Activated CD4-positive, alpha-beta T cell treated with anti-CD3 and anti-CD28 coated beads, Interleukin-2, Interleukin-4, amounts not matched to agents 100 ng/mL and 50 ng/mL, durations not matched to agents 16 hours and 8 hours (primary cell): ENCODE measurements around the gene SAMD1.

ENCODE experiments used
- DNase-seq: peaks from one replicate; pipeline ENCODE4 v3.0.0-alpha.2; 2020; ENCODE audit warnings: low spot score

SAMD1 gene

DNA sequence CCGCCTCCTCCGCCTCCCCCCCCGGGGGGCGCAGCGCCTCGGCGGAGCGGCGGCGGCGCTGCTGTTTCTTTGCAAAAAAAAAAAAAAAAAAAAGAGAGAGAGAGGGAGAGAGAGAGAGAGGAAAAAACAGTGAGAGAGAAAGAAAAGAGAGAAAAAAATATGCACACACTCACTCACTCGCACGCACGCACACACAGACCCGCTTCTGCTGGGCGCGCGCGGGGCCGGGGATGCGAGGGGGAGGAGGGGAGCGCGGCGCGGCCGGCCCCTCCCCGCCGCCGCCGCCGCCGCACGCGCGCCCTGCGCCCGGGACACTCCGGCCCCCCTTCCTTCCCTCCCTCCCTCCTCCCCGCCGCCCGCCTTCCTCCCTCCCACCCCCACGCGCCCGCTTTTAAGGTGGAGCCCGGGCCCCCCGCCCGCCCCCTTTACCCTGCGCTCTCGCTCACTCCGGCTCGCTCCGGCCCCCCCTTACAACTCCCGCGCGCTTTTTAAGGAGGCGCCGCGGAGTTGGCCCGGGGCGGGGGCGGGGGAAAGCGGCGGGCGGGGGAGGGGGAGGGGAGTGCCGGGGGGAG, at the start of gene SAMD1:
TSS of gene SAMD1 (minus strand) at position 243 of the 572 bp plus-strand sequence.
- DNase-seq: peak; percentile 74

DNA sequence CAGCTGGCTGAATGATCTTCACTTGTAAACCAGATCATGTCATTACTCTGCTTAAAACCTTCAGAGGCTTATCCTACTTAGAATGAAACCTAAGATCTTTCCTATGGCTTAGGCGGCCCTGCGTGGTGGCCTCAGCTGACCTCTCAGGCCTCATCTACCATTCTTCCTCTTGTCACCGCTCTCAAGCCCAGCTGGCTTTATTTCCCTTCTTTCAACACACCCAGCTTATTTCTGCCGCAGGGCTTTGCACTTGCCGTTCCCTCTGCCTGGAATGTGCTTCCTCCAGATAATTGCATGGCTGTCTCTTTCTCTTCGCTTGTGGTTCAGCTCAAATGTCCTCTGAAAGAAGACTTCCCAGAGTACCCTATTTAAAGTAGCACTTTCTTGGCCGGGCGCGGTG, 49.4 kb upstream of the SAMD1 start:
- DNase-seq: no peak

DNA sequence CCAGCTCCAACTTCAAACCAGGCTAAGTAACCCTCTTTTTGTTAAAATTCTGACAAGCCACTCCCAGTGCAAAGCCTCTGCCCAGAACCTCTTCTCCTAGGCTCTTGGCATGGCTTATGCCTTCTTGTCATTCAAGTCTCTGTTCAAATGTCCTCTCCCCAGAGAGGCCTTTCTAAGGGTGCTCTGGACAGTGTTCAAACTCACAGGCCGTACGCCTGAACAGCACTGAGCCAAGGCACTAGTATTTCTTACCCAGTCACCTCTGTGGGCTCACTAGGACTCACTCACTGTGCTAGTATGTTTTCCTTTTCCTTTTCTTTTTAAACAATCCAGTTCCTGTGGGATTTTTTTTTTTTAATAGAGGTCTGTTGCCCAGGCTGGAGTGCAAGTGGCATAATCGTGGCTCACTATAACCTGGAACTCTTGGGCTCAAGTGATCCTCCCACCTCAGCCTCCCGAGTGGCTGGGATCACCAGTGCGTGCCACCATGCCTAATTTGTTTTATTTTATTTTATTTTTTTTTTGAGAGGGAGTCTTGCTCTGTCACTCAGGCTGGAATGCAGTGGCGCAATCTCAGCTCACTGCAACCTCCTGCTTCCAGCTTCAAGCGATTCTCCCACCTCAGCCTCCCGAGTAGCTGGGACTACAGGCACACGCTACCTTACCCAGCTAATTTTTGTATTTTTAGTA, 48.2 kb upstream of the SAMD1 start:
- no peak for DNase-seq

DNA sequence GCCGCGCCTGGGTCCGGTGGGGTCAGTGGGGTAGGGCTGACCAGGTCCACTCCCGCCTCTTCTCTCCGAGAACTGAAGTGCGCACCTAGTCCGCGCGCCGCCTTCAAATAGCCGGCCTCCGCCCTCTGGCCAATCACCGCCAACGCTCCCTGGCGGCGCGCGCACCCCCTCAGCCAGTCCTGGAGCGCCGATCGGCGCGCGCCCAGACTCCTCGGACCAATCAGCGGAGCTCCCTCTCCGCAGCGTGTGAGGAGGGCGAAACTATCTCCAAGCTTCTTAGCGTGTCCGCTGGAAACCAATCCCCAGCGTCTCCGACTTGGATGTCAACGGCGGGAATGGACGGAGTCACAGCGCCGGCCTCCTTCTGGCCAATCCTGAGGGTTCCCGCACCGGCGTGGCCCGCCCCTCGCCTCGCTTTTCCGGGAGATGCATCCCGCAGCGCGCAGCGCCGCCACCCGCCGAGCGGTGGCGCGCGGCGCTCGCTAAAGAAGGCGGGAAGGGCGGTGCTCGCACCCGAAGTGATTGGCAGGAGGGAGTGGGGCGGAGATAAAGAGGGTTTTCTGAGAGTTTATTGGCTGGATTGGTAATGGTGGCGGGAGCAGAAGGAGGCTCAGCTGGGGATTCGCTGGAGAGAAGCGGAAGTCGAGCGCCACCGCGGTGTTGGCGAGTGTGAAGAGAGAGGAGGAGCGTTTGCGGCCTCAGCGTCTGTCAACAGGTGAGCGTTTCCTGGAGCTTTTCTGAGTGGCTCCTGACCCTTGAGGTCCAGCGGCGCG, 46.1 kb upstream of the SAMD1 start, which contains the start of gene ASF1B:
TSS of gene ASF1B (minus strand) at position 81 of the 773 bp plus-strand sequence. CDS start 133 bp downstream, outside the sequence.
- DNase-seq: peak; percentile 99

DNA sequence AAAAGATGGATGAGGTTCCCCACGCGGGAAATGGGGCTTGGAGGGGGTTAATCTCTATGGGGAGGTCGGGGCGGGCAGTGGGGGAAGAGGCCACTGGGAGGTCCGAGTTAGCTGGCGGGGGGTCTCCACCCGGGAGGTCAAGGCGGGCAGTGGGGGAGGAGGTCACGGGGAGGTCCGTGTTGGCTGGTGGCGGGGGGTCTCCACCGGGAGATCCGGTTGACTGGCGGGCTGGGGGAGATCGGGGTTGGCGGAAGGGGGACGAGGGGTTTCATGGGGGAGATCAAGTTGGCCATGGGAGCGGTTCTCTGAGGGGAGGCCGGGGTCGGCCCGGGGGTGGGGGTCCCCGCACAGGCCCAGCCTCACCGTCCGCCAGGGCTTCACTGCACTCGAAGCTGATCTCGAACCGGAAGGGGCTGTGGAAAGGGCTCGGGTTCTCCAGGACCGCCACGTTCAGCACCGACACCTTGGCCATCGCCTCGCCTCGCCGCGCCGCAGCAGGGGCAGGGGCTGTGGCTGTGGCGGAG, 45.5 kb upstream of the SAMD1 start:
- no peak for DNase-seq

DNA sequence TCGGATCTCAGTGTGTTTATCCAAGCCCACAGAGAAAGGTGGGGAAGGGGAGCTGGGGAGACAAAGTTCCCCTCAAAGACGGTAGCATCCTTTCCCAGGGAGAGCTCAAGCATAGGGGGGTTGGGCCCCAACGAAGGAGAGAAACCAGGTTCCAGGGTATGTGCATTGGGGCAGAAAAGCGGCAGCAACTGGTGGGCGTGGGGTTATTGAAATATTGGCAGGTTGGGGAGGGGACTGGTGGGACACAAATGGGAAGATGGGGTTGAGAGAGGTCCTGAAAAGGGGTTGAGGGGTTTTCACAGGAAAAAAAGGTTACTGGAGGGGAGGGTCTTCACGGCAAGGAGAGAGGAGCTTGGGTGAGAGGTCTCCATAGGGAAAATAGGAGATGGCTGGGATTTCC, 44.8 kb upstream of the SAMD1 start:
- no peak for DNase-seq

DNA sequence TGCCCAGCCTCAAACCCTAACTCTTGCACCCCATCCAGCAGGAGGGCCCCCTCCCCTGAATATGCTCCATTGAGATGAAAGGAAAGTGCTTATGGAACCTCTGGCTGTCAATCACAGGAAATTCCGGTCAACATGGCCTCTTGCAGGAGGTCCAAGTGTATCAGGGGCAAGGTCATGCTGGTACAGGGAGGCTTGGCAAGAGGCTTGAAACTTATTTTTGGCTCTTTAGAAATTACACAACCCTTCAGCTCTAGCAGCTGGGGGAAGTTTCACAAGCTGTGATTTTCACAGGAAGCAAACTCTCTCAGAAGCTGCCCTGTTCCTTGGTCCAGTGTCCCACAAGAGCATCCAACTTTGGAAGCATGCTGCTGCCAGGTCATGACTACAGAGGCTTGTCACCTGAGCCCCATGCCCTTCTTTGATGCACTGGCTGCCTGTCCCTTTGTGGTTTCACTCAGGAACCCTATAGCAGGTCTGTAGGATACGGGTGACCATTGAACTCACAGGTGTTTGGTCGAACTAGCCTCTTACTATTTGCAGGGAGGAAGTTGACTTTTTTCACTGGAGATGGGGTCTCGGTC, 37.5 kb upstream of the SAMD1 start:
- no peak for DNase-seq

DNA sequence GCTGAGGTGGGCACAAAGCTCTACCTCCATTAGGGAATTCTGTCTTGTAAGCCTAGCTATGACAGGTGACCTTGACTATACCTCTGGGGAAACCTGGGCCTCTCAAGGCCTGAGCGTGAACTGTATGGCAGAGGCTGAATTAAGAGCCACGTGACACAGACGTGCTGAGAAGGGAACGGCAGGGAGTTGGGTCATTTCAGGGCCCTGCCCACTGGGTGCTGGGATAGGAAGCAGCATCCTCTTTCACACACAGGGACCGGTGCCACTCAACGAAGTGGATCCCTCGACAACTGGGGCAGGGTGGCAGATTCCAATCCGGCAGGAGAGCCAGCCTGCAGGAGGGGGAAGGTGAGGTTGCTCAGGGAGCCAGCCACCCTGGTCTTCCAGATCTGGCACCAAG, 36.6 kb upstream of the SAMD1 start:
- DNase-seq: no peak

DNA sequence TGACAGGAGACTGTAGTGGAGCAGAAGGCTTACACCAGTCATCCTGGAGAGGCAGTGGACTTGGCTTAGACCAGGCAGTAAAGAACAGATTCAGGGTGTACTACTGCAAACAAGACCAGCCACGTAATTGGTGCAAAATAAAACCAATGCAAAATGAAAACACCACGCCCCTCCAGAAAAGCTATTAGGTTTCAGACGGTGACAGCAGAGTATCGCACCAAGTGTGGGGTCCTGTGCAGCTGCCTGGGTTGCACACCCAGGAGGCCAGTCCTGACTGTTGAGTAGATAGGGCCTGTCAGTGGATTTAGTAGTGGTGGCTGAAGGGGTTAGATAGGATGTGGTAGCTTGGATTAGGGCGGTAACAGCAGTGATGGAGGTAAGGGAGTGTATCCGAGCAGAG, 32.4 kb upstream of the SAMD1 start:
- no peak for DNase-seq

DNA sequence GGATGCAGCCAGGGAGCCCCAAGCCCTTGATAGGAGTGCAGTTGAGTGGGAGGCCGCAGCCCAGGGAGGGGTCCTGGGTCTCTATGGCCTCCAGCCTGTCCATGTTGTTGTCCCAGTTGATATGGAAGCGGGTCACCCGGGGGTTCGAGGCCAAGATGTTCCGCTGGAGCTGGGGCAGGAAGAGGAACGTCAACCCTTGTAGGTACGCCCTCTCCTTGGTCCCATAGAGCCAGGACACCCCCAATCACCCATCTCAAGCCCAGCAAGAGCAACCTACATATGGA, 29.9 kb upstream of the SAMD1 start:
- no peak for DNase-seq

DNA sequence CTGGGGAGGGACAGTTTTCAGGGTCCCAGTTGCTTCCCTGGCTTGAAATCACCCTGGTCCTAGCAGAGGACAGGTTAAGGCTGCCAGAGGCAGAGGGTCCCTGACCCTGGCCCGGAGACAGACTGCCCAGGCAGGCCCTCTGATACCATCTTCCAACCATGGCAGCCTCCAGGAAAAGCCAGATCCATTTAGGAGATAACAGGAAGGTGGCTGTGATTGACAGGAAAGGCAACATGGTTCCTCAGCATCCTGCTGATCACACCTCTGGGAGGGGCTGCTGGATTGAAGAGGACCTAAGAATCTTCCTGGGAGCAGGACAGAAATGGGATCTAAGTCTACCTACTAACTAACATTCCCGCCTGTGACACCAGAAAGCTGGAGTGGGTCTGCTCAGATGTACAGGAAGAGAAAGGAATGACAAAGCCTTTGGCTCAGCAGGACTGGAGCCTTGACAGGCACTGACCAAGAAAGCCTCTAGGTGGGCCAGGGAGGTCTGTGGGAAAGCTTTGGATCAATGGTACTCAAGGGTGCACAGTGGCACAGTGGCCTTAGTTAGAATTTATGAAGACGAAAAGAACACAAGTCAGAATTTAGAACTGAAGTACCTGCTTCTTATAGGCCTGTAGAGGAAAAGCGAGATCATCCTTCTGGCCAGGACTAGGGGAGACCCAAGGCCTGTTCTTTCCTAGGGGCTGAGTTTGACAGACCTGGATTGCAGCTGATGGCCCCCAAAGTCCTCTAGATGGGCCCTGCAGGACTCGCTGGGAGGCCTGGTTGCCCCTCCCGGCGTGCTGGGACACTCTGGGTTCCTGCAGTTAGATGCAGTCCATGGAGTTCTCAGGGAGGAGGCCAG, 29.3 kb upstream of the SAMD1 start:
- DNase-seq: no peak

DNA sequence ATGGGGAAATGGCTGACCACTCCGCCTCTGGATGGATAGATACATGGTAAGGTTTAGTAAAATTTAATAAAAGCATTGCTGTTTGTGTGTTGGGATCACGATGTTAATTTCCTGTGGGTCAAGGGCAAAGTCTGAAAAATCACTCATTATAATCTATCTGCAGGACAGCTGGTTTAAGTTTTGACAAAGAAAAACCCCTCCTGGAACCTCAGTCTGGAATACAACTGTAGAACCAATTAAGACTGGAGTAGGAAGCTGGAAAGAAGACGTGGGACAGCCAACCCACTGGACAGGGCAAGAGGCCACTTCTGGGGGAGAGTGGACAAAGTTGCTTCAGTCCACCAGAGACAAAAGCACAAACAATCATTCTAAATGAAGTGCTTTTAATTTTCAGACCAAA, 28.6 kb upstream of the SAMD1 start:
- DNase-seq: no peak

DNA sequence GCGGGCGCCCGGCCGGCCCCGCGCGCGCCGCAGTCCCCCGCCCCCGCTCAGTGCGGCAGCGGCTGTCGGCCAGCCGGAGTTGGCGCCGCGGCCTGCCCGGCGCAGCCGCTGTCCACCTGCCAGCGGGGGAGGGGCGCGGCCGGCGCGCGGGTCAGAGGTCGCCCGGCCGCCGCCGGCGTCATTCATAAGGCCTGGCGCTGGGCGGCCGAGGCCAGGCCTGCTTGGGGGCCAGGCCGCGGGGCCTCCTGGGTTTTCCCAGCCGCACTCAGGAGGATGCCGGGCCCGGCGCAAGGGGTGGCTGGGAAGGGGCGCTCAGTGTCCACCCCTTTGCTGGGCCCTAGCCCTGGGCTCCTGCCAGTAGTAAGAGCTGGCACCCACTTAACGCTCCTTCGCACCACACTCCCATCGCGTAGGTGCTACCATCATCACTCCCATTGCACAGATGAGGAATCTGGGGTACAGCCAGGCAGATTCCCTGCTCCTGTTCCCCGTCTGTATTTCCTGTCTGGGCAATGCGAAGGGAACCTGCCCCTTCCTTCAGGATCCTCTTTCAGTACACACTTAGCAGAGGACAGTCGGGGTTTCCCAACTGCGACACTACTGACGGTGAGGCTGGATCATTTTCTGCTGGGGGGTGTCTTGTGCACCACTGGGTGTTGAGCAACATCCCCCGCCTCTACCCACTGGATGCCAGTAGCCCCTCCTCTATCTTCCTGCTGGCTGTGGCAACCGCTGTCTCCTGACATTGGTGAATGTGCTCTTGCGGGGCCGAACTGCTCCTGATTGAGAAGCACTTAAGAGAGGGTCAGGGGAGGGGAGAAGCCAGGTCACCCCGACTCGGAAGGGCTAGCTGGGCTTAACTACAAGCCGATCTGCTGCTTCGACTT, 27.9 kb upstream of the SAMD1 start:
- DNase-seq: no peak

DNA sequence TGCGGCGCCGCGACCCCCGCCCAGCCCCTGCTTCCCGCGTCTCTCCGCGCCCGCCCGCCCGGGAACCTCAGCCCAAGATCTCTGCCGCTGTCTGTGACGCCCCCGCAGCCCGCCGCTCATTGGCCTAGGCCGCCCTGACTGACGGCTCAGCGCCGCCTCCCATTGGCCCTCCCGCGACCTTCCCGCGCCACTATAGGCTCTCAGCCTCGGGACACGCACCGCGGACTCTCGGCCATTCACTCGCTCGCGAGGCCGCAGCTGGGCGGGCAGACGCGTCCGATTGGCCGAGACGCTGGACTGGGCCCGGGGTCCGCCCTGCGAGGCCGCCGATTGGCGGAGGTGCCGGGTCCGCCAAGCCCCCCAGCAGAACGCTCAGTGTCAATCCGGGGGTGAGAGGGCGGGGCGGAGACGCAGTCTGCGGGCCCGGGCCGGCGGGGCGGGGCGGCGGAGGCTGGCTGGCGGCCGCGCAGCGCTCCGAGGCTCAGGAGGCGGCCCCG, 27.2 kb upstream of the SAMD1 start, which contains the start of gene PRKACA:
TSS of gene PRKACA (minus strand) at position 95 of the 497 bp plus-strand sequence. CDS start 215 bp downstream, outside the sequence.
- DNase-seq: peak; percentile 99

DNA sequence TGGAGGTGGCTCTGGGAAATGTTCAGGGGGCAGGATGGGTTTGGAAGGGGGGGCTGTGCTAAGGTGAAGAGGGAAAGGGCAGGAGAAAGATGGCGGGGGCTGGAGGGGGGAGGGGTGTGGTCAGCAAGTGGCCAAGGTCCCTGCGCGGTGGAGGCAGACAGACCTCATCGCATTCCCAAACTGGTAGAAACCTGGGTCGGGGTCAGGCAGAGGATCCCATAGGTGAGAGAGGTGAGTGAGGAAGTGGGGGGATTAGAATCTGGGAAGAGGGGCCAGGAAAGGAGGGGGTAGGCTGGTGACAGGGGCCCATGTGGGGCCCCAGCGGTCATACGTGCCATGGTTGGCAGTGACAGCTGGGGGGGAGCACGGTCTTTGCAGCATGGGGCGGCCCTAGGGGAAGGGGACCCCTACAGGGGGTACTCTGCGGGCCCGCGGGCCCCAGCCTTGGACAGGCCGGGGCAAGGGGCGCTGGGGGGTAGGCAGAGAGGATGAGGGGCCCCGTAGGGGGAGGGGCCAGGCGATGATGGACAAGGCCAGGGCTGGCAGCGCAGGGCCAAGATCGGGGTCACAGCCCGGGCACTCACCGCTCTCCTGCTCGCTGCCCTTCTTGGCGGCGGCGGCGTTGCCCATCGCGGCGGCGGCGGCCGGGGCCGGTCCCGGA, 26.5 kb upstream of the SAMD1 start:
- DNase-seq: no peak

DNA sequence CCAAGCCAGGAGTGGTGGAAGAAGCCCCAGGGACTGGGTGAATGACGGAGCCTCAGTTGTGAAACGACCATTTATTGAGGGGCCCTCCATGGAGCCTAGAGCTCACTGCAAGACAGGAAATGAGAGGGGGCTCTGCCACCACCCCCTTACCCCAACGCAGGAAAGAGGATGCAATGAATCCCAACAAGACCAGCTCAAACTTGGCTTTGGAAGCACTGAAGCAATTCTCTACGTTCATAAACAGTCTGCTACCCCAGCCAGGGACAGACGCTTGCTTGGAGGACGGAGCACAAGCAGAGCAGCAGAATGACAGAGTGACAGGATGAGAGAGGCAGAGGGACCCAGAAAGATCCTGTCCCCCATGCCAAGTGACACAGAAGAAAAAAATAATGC, 26.0 kb upstream of the SAMD1 start:
- no peak for DNase-seq

DNA sequence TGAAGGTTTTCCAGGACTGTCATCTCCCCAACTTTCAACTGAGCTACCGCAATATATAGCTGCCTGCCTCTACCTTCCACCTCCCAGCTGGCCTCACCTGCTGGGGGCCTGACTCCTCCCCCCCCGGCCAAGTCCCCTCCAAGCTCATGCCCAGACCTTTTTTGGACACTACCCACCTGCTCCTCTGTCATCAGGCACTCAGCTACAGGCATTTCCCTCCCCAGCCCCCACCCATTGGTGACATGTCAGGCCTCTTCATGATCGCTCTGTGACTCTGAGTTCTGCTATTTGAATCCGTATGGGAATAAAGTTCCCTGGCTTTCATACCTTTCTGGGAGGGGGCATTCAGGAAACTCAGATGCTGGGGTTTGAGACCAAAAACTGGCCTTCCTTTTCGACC, 25.2 kb upstream of the SAMD1 start:
- DNase-seq: no peak

DNA sequence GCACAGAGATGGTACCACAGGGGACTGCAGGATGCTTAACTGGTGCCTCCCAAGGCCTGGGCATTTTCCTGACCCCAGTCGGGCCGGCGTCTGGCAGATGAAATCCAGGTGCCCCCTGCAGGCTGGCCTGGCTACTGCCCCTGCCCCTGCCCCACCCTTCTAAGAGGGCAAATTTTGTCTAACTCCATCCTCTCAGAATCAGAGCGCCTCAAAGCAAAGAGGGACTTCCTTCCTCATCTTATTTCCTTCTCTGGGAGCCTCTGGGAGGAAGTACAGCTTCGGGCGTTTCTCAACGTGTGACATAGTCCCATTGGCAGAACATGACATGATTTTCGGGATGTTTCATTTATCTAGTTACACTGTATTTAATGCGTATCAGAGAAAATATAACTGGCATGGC, 24.3 kb upstream of the SAMD1 start:
- DNase-seq: peak; percentile 41

DNA sequence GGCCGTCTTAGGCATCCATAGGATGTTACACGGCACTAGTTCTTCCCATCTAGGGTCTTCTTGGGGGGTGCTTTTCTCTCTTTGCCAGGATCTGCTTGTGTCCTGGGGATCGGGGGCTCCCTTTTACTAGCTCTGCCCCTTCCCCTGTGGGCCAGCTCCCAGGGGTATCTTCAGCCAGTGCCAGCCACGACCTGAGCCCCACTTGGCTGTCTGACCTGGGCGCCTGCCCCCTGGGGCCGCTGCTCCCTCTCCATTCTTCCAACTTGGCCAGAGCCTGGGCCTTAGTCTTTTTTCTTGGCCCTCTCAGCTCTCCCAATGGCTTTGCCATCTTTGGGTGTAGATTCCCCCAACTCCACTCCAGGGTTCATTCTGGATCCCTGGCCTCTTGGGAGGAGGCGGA, 23.9 kb upstream of the SAMD1 start:
- no peak for DNase-seq
